HG02623 (cell line): ENCODE data around the gene KRTAP5-10.
"Not testable (repeated sequence)": the region's sequence is repeated elsewhere in the genome, so short reads cannot be mapped to it uniquely, and the experiment has no call there.

ENCODE experiments used
- ATAC-seq: cut with Tn5 transposase; IDR thresholded peaks from one replicate; pipeline ENCODE4 v1.9.1; 2021; ENCODE audit warnings: moderate library complexity; ENCODE audit not compliant: unreplicated experiment

KRTAP5-10 gene

GRCh38 chr11:71607520-71608216, 42.3 kb downstream of the KRTAP5-10 start:
- not testable (repeated sequence) for ATAC-seq

GRCh38 chr11:71608272-71608671, 42.9 kb downstream of the KRTAP5-10 start:
- not testable (repeated sequence) for ATAC-seq

GRCh38 chr11:71611218-71611910, 46.0 kb downstream of the KRTAP5-10 start:
- not testable (repeated sequence) for ATAC-seq

GRCh38 chr11:71613931-71614330, 48.6 kb downstream of the KRTAP5-10 start:
- not testable (repeated sequence) for ATAC-seq

- not testable (repeated sequence) for ATAC-seq
Measured at GRCh38 chr11:71614366-71614917, 49.1 kb downstream of the KRTAP5-10 start.

GRCh38 chr11:71615003-71615402, 49.6 kb downstream of the KRTAP5-10 start:
- ATAC-seq = not testable (repeated sequence)
